GM19035 (cell line): ENCODE measurements around the gene IFITM2.
A peak's percentile ranks its signal among the peaks of the same experiment; 100 is the strongest.
"Not testable (repeated sequence)": the region's sequence is repeated elsewhere in the genome, so short reads cannot be mapped to it uniquely, and the experiment has no call there.

ENCODE experiments used
- ATAC-seq: cut with Tn5 transposase; IDR thresholded peaks from one replicate; pipeline ENCODE4 v1.9.1; 2021; ENCODE audit not compliant: unreplicated experiment

Gene IFITM2

DNA sequence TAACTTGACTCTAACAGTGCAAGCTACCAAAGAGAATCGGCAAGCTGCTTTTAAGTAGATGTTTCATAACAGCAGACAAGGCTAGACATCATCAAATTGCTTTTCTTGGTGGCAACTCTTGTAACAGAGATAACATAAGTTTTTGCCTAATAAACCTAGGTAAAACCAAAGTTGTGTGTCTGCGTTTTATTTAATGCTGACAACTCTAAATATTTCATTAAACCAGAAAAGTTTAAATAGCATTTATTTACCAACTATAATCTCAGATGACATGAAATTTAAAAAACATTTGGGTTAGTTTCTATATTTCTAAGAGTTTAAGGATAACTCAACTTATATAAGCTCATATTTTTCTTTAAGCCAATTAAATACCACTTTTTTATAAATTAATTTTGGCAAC, 32.3 kb downstream of the IFITM2 start:
- ATAC-seq = no peak

DNA sequence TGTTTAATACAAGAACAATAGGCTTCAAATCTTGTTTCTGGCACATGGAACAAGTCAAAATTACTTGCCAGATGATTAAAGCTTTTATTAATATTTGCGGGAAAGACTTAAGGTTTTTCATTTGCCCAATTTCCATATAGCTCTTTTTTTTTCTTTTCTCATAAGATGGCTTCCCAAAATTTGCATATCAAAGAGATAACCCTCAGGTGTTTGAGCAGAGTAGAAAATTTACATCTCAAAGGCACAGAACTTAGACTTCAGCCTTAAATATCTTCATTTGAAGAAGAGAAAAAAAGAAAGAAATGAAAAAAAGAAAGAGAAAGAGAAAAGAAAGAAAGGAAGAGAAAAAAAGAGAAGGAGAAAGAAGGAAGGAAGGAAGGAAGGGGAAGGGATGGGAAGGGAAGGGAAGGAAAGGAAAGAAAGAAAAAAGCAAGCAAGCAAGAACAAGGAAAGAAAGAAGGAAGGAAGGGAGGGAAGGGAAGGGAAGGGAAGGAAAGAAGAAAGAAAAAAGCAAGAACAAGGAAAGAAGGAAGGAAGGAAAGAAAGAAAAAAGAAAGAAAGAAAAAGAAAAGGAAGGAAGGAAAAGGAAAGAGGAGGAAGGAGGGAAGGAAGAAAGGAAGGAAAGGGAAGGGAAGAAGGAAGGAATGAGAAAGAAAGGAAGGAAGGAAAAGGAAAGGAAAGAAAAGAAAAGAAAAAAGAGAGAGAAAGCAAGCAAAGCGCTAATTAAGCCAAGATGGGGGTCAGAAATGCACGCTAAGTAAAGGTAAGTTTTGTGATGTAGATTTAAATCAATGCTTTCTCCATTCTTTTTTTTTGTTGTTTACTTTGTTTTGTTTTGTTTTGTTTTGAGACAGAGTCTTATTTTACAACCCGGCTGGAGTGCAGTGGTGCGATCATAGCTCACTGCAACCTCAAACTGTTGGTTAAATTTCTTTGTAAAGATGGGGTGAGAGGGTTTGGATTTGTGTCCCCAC, 33.2 kb downstream of the IFITM2 start:
- no peak for ATAC-seq

DNA sequence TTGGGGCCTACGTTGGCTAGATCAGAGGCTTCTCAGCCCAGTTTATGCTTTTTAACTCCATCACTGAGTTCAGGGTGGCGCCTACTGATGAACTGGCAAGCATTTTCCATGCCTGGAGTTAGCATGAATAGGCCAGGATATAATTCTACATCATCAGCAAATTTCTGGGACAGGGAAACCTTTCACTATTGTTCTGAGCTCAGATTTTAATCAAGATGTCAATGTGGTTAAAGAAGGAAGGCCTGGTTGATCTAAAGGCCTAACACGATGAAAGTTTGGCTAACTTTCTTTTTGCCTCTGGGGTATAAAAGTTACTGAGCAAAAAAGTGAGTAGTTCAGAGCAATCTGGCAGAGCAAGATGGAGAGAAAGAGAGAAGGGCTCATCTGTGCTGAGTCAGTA, 34.7 kb downstream of the IFITM2 start:
- no peak for ATAC-seq

DNA sequence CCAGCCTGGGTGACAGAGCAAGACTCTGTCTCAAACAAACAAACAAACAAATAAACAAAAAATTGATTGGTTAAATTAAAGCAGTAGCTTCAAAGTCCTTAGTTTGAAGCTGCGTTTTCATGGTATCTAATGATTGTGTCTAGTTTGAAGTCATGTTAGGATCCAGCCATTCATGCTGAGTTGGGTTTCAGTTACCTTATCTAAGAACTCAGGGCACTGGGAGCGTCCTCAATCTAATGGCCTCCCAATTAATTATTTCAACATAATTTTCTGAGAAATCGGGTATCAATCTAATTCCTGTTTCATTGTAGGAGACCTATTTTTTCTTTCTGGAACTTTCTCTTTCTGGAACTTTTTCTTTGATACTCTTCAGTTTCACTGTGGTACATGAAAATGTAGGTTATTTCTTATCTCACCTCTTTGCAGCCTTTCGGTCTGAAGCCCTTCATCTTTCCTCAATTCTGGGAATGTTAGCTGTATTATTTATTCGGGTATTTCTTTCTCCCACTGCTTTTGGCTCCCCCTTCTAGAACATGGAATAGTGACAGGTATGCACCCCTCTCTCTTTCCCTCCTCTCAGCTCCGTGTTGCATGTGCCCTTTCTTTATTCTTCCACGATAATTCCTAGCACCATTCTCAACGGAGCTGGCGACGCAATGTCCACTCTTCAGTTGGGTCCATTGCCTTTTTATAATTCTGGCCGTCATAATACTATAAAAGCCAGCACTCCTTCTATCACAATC, 37.4 kb downstream of the IFITM2 start:
- no peak for ATAC-seq

DNA sequence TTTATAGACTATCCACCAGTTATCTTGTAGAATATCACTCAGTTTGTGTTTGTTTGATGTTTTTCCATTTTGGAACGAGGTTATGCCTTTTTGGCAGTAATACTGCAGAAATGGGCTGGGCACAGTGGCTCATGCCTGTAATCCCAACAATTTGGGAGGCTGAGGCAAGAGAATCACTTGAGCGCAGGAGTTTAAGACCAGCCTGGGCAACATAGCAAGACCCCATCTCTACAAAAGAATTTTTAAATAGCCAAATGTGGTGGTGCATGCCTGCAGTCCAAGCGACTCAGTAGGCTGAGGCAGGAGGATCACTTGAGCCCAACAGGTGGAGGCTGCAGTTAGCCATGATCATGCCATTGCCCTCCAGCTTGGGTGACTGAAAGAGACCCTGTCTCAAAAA, 38.9 kb downstream of the IFITM2 start:
- no peak for ATAC-seq

DNA sequence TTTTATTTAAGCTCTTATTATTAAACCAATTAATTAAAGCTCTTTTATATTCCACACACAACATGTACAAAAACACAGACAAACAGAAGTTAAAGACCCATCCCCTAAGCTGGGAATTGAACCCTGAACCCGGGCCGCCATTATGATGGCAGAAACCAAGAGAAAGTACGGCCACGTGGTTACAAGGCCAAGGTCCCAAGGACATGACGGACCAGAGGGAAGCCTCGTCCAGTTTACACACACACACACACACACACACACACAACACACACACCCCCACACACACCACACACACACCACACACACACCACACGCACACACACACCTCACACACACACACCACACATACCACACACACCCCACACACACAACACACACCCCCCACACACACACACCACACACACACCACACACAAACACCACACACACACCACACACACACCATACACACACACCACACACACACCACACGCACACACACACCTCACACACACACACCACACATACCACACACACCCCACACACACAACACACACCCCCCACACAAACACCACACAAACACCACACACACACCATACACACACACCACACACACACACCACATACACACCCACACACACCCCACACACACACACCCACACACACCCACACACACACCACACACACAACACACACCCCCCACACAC, 41.8 kb downstream of the IFITM2 start:
- not testable (repeated sequence) for ATAC-seq

DNA sequence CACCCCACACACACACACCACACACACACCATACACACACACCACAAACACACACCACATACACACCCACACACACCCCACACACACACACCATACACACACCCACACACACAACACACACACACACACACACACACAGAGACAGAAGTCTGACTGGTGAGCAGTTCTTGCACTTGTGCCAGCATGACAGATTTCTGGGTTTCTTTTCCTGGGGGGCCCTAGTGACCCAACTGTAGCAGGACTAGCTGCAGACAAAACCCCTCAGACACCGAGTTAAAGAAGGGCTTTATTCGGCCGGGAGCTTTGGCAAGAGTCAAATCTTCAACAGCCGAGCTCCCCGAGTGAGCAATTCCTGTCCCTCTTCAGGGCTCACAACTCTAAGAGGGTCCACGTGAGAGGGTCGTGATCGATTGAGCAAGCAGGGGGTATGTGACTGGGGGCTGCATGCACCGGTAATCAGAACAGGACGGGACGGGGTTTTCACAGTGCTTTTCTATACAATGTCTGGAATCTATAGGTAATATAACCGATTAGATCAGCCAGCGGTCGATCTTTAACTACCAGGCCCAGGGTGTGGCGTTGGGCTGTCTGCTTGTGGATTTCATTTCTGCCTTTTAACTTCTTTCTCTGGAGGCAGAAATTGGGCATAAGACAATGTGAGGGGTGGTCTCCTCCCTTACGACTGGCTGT, 42.6 kb downstream of the IFITM2 start:
- not testable (repeated sequence) for ATAC-seq

DNA sequence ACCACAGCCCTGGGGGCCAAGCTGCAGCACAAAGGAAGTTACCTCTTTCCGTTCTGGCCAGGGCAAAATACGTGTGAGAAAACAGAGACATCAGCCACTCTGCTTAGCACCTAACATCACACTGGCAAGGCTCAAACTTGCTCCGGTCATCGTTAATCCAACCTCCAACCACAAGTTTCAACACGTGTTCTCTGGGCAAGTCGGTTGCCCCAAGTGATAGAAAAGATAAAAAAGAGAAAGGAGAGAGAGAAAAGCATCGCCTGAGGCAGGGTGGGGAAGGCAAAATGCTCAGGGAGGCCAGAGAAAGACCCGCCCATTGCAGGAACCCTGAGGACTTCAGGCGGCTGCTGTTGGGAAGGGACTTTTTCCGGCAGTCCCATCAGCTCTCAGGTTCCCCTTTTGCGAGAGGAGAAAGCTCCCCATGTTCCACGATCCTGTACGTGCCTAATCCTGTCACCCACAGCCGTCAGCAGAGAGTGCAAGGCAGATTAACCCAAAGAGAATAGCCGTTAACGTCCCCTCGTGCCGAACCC, 43.2 kb downstream of the IFITM2 start:
- ATAC-seq = peak; percentile 52

DNA sequence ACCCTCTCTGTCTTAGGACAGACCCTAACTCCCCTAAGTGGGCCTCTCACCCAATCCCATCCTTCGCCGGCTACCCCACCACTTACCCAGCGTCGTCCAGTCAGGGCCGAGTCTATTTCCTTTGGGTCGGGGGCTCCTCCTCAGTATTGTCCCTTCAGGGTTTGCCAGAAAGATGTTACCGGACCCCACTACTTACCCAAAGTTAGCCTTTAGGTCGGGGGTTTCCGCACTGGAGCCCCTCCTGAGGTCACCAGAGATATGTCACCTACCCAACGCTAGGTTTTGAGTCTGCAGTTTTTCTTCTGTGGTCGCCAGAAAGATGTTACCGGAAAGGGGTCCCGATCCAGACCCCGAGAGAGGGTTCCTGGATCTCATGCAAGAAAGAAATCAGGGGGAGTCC, 43.8 kb downstream of the IFITM2 start:
- ATAC-seq = no peak

DNA sequence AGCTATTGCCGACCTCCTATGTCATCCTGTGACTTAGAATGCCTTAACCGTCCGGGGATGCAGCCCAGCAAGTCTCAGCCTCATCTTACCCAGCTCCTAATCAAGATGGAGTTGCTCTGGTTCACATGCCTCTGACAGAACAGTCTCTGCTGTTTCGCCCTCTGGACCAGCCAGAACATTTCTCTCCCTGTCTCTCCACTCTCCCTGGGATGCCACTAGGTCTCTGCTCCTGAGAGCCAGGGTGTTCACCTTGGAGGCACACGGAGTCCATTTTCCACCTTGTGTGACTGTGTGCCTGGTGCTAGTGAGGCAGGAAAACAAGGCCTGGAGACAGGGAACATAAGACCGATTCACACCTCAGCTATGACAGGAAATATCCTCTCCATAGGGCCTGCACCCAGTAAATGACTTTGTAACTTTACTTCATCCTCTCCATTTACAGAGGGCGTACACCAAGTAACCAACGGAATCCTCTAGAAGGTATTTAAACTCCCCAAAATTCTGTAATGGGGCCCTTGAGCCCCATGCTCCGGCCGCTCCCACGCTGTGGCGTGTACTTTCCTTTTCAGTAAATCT, 44.9 kb downstream of the IFITM2 start:
- no peak for ATAC-seq

DNA sequence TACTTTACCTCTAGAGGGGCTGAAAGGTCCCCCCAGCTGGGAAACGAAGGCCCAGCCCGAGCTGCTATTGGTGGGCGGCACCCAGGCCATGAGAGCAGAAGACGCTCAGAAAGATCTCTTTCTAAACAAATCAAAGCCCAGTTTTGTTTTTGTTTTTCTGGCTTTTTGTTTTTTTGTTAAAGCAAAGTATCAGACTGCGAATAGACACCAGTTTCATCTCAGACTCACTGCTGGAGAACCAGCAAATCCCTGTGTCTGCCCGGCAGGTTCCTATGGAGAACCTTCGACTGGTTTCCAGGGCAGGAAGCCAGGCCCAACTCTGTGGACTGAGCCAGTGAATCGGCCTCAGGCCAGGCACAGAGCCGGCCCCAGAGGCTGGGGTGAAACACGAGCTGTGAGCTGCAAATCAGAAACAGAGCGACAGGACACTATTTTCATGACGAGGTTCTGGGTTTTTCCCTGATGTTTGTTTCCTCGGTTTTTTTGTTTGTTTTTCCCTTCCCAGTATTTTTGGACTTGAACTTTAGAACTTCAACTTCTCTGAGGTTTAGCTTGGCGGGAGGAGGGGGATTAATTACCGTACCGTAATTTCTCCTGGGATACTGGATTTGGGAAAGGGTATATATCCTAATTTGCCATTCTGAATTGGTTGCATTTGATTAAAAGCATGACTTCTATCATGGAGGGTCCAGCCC, 45.7 kb downstream of the IFITM2 start:
- no peak for ATAC-seq

DNA sequence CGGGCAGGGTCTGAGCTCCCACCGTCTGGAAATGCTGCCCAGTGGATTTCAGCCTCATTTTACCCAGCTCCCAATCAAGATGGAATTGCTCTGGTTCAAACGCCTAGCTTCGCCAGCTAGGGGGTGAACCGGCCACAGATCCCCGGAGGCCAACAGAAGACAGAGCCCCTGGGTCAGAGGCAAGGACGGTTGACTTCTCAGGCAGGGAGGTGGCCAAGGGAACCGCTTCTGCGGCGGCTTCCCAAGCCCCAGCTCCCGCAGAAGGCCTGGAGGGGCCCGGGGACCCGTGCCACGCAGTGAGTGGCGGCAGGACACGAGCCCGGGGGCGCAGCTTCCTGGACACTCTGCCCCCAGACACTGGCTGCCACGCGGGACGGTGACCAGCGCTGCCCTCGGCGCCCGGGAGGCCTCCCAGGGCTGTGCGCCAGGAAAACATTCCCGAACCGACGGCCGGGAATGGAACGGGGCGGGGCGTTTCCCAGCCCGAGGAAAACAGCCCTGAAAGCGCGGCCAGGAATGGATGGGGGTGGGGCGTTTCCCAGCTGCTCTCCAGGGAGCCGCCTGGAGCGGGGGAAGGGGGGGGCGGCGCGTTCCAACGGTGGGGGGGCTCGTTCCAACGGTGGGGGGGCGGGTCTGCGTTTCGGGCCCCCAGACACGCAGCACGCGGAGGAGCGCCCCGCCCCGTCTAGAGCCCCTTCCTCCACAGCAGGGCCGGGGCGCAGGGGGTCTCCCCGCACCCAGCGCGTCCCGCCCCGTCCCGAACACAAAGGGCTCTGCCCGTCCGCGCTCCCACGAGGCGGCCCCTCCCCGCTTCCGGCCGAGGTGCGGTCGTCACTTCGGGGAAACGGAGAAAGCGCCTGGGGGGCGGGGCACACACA, 48.2 kb downstream of the IFITM2 start:
- ATAC-seq = no peak

DNA sequence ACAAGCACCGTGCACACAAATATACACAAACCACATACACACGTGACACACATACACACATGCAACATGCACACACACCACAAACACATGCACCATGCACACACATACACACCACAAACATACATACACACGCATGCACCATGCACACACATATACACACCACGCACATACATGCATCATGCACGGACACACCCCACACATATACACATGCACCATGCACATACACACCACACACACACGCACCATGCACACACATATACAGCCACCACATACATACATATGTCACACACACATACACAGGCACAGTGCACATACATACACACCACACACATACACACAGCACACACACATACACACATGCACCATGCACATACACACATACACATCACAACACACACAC, 49.0 kb downstream of the IFITM2 start:
- no peak for ATAC-seq

DNA sequence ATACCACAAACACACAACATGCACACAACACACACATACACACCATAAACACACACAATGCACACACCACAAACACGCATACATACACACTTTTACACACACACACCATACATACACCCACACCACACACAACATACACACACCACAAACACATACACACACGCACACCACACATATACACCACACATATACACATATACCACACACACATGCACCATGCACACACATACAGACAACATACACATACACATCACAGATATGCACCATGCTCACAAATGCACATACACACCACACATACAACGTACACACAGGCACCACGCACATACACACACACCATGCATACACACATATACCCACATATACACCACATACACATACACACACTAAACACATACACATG, 50.0 kb downstream of the IFITM2 start:
- no peak for ATAC-seq

DNA sequence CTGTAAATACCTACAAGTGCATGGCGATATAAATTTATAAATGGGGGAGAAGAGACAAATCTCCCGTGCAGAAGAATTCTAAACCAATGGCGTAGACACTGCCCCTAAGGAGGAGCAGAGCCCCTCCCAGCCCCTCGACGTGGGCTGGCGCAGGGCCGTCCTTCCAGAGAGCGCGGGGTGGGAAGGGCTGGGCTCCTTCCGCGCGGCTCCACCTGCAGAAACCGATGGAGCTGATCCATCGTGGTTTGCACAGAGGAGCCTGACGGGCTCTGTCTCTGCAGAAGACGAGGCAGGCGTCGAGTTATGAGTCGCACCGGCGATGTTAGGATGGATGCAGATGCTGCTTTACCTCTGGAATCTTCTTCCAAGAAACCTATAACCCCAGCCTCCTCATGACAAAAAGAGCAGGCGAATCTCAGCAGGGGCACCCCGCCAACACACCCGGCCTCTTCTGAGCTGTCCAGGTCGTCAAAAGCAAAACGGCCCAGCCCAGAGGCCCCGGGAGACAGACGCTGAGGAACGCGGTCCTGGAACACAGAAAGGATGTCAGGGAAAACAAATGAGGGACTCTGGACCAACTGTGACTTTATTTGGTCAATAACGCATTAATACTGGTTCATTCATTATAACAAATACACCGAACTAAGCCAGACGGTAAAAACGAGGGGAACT, 50.6 kb downstream of the IFITM2 start:
- ATAC-seq = no peak
